IMR-90 (cell line): Measurements from ENCODE around the gene CSH1. TPM values are rescaled to one million over a fixed set of nuclear protein-coding genes. Genes with fewer than 3 reads are reported as not detected.
"Not testable (repeated sequence)": the region's sequence is repeated elsewhere in the genome, so short reads cannot be mapped to it uniquely, and the experiment has no call there.

Experiments used
- ATAC-seq: fragments of 200-7000 bp; cut with Tn5 transposase; 2 replicates; pipeline ENCODE4 v1.9.1; 2020; ENCODE audit warnings: low read depth, mild to moderate bottlenecking, moderate library complexity
- BruUV-seq: library from RNA; stranded (reverse); fragments of 400-500 nt; replicated peaks from 2 replicates; lab custom pipeline; 2021; lab: Mats Ljungman, UMichigan
- CTCF ChIA-PET: fragments of 300-600 bp; formaldehyde crosslinking; extraction: SDS; loops from one replicate; lab custom pipeline; 2021; ENCODE audit warnings: antibody characterized with exemption; lab: Yijun Ruan, JAX
- POLR2A ChIA-PET: fragments of 300-600 bp; sonication (Branson Sonifier 250); formaldehyde crosslinking; loops from one replicate; lab custom pipeline; 2022; ENCODE audit warnings: antibody characterized with exemption; ENCODE audit not compliant: unreplicated experiment; lab: Charles Lee
- DNase-seq: peaks from one replicate; pipeline ENCODE4 v3.0.0; 2013
- H2AFZ ChIP-seq: replicated peaks from 2 replicates; pipeline ENCODE3; 2013; ENCODE audit warnings: low read length, mild to moderate bottlenecking; ENCODE audit not compliant: poor library complexity
- H2AK5ac ChIP-seq: 2 replicates; pipeline ENCODE4 v1.6.1; 2013; ENCODE audit warnings: low read depth, low read length, inconsistent platforms
- H2AK9ac ChIP-seq: replicated peaks from 2 replicates; pipeline ENCODE3; 2013; ENCODE audit warnings: mild to moderate bottlenecking, low read depth, low read length, moderate library complexity; ENCODE audit not compliant: poor library complexity
- H2BK120ac ChIP-seq: 2 replicates; pipeline ENCODE4 v1.6.1; 2013; ENCODE audit warnings: low read depth, low read length, inconsistent platforms
- H2BK15ac ChIP-seq: 3 replicates; pipeline ENCODE4 v1.6.1; 2013; ENCODE audit warnings: low read depth, low read length, inconsistent platforms
- H2BK20ac ChIP-seq: 2 replicates; pipeline ENCODE4 v1.6.1; 2013; ENCODE audit warnings: low read depth, mild to moderate bottlenecking, inconsistent platforms, low read length, moderate library complexity
- H2BK5ac ChIP-seq: 2 replicates; pipeline ENCODE4 v1.6.1; 2013; ENCODE audit warnings: mild to moderate bottlenecking, low read depth, low read length, inconsistent platforms; ENCODE audit not compliant: poor library complexity, severe bottlenecking
- H3K14ac ChIP-seq: replicated peaks from 2 replicates; pipeline ENCODE4 v1.6.1; 2013; ENCODE audit warnings: low read depth, low read length, inconsistent platforms
- H3K18ac ChIP-seq: 2 replicates; pipeline ENCODE4 v1.6.1; 2013; ENCODE audit warnings: low read depth, low read length, control low read depth
- H3K23ac ChIP-seq: 2 replicates; pipeline ENCODE4 v1.6.1; 2013; ENCODE audit warnings: low read depth, low read length, inconsistent platforms
- H3K27ac ChIP-seq: 2 replicates; pipeline ENCODE4 v1.5.1; 2013; ENCODE audit warnings: mild to moderate bottlenecking, control low read depth, low read length; ENCODE audit not compliant: insufficient read depth
- H3K27me3 ChIP-seq: 2 replicates; pipeline ENCODE4 v1.6.1; 2013; ENCODE audit warnings: low read length; ENCODE audit not compliant: control insufficient read depth, insufficient read depth
- H3K36me3 ChIP-seq: 2 replicates; pipeline ENCODE4 v1.6.1; 2013; ENCODE audit warnings: low read length, mixed read lengths; ENCODE audit not compliant: control insufficient read depth, insufficient read depth
- H3K4ac ChIP-seq: 2 replicates; pipeline ENCODE4 v1.6.1; 2013; ENCODE audit warnings: low read depth, low read length, inconsistent platforms
- H3K4me1 ChIP-seq: 2 replicates; pipeline ENCODE4 v1.6.1; 2013; ENCODE audit warnings: low read length, mixed read lengths; ENCODE audit not compliant: control insufficient read depth, insufficient read depth
- H3K4me2 ChIP-seq: 2 replicates; pipeline ENCODE4 v1.6.1; 2013; ENCODE audit warnings: low read depth, mild to moderate bottlenecking, control low read depth, low read length, moderate library complexity
- H3K4me3 ChIP-seq: 2 replicates; pipeline ENCODE4 v1.5.1; 2013; ENCODE audit warnings: low read depth, mild to moderate bottlenecking, control low read depth, low read length, moderate library complexity; ENCODE audit not compliant: insufficient read depth
- H3K56ac ChIP-seq: 2 replicates; pipeline ENCODE4 v1.6.1; 2013; ENCODE audit warnings: low read length, inconsistent platforms; ENCODE audit not compliant: insufficient read depth; ENCODE audit errors: extremely low read depth
- H3K79me1 ChIP-seq, 2 experiments: 2 replicates each; pipeline ENCODE4 v1.6.1; 2013; ENCODE audit warnings: low read length in 2 of 2, inconsistent platforms in 1 of 2, low read depth in 1 of 2
- H3K9ac ChIP-seq: 2 replicates; pipeline ENCODE4 v1.6.1; 2013; ENCODE audit warnings: low read depth, low read length, control low read depth
- H3K9me1 ChIP-seq: 2 replicates; pipeline ENCODE4 v1.6.1; 2013; ENCODE audit warnings: low read length, inconsistent platforms; ENCODE audit not compliant: insufficient read depth
- H3K9me3 ChIP-seq: 2 replicates; pipeline ENCODE4 v1.6.1; 2013; ENCODE audit warnings: low read length; ENCODE audit not compliant: control insufficient read depth, insufficient read depth
- H4K20me1 ChIP-seq: 2 replicates; pipeline ENCODE4 v1.6.1; 2013; ENCODE audit warnings: low read length, inconsistent platforms; ENCODE audit not compliant: insufficient read depth
- H4K5ac ChIP-seq: 2 replicates; pipeline ENCODE4 v1.6.1; 2013; ENCODE audit warnings: mild to moderate bottlenecking, low read depth, low read length, control low read depth
- H4K8ac ChIP-seq, 2 experiments: 2 replicates each; pipeline ENCODE4 v1.6.1; 2013; ENCODE audit warnings: low read depth in 2 of 2, low read length in 2 of 2, control low read depth in 1 of 2, inconsistent platforms in 1 of 2
- H4K91ac ChIP-seq: 2 replicates; pipeline ENCODE4 v1.6.1; 2013; ENCODE audit warnings: low read depth, low read length, inconsistent platforms; ENCODE audit not compliant: insufficient read depth
- BHLHE40 ChIP-seq: fragments of 150-350 bp; IDR thresholded peaks from 2 replicates; pipeline ENCODE4 v1.6.1; 2016; ENCODE audit warnings: mild to moderate bottlenecking, low read depth, low read length
- MAFK ChIP-seq: IDR thresholded peaks from 2 replicates; pipeline ENCODE4 v1.6.1; 2012; ENCODE audit warnings: low read depth, low read length, improper control_type of control experiment
- MXI1 ChIP-seq: IDR thresholded peaks from 2 replicates; pipeline ENCODE4 v1.6.1; 2012; ENCODE audit warnings: low read depth, mild to moderate bottlenecking, low read length, moderate library complexity, borderline replicate concordance
- SMC3 ChIP-seq: fragments of 150-350 bp; IDR thresholded peaks from 2 replicates; pipeline ENCODE4 v1.6.1; 2016; ENCODE audit warnings: low read depth, mild to moderate bottlenecking, antibody characterized with exemption, low read length, moderate library complexity
- WGBS, 2 experiments: methylation state at CpG; one replicate each; pipeline versions ENCODE4 v1.1.5 to v1.1.7; 2013; ENCODE audit warnings: missing lambda C conversion rate in 2 of 2; ENCODE audit not compliant: insufficient read length in 1 of 2; ENCODE audit errors: extremely low coverage in 2 of 2; 5-methylcytosine and 5-hydroxymethylcytosine counted together
- dilution Hi-C: fragments of 300-500 bp; cut with HindIII; formaldehyde crosslinking; loops from one replicate; pipeline ENCODE4 v1.14.3; 2018; ENCODE audit warnings: low sequenced_read_pairs; ENCODE audit not compliant: unreplicated experiment
- in situ Hi-C: fragments of 300-500 bp; cut with MboI; formaldehyde crosslinking; loops from 3 replicates; pipeline ENCODE4 v1.14.3; 2019; ENCODE audit warnings: low sequenced_read_pairs, inconsistent platforms, mixed read lengths
- intact Hi-C: fragments of 100-400 bp; cut with micrococcal nuclease; formaldehyde crosslinking; loops from 2 replicates; pipeline ENCODE4 v1.10.0; 2022
- polyA plus RNA-seq, 3 experiments: library from polyadenylated mRNA; depleted of rRNA; stranded (reverse); fragments of >200 nt; gene quantifications; 2 replicates each; pipeline ENCODE4 v1.2.3, GENCODE V29; 2012; ENCODE audit warnings: low replicate concordance in 1 of 3
- total RNA-seq: library from RNA; depleted of rRNA; stranded (reverse); fragments of >200 nt; gene quantifications from 2 replicates; pipeline ENCODE4 v1.2.3, GENCODE V29; 2012
- TF ChIP-seq, protein P1 (sequence below): fragments of 150-350 bp; IDR thresholded peaks from 2 replicates; pipeline ENCODE4 v1.6.1; 2016; ENCODE audit warnings: low read depth, mild to moderate bottlenecking, low read length, moderate library complexity, borderline replicate concordance
- TF ChIP-seq, protein P2 (sequence below): conservative IDR thresholded peaks from 2 replicates; pipeline ENCODE4 v1.5.1; 2012; ENCODE audit warnings: mild to moderate bottlenecking, low read depth, low read length, improper control_type of control experiment

Gene CSH1
- total and polyA plus RNA-seq, 2 of the 4 experiments (the other 2 are of a cell fraction), result not detected

DNA sequence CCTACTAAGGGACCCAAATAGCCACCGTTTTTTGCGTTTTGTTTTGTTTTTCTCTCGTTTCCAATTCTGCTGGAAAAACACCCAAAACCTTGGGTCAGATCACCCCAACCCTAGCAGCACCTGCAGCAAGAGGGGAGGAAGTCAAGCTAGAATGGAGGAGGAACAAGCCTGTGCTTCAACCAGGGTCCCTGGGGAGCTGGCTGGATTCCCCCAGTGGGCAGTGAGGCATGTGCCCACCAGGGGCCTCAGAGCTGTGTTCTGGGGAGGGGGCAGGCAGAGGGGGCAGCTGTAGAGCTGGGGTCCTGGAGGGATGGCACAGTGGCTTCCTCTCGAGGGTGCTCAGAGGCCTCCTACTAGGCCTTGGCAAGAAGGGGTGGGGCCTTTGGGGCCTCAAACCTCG, 29.2 kb upstream of the CSH1 start:
- Histone ChIP-seq H2AK9ac (no peak overlapping the region), H3K56ac (no peak overlapping the region), H3K9me3 (no peaks in the 10 kb centered on the region), H3K27me3 (peaks cover 15% of the 10 kb centered on the region), H3K23ac (no peak overlapping the region), H3K18ac (no peak overlapping the region), H3K9ac (no peak overlapping the region), H3K4me1 (no peaks in the 10 kb centered on the region), H3K9me1 (no peaks in the 10 kb centered on the region), H4K8ac (no peak overlapping the region), H3K4me3 (no peak overlapping the region), H3K27ac (no peak overlapping the region), H2AK5ac (no peak overlapping the region), H3K14ac (no peak overlapping the region), H2AFZ (no peak overlapping the region), H2BK5ac (no peak overlapping the region), H4K5ac (no peak overlapping the region), H2BK120ac (no peak overlapping the region), H3K79me1 (no peaks in the 10 kb centered on the region), H3K36me3 (no peaks in the 10 kb centered on the region), H4K20me1 (no peaks in the 10 kb centered on the region), H3K4me2 (no peak overlapping the region), H2BK15ac (no peak overlapping the region), H2BK20ac (no peak overlapping the region), H4K91ac (no peak overlapping the region), H3K4ac (no peak overlapping the region)
- DNase-seq (no peak), ATAC-seq (no peak)
- no peak for TF ChIP-seq BHLHE40
- TF ChIP-seq MAFK, result no peak
- TF ChIP-seq SMC3, result no peak
- no peak for TF ChIP-seq MXI1
- TF ChIP-seq, protein P1, sequence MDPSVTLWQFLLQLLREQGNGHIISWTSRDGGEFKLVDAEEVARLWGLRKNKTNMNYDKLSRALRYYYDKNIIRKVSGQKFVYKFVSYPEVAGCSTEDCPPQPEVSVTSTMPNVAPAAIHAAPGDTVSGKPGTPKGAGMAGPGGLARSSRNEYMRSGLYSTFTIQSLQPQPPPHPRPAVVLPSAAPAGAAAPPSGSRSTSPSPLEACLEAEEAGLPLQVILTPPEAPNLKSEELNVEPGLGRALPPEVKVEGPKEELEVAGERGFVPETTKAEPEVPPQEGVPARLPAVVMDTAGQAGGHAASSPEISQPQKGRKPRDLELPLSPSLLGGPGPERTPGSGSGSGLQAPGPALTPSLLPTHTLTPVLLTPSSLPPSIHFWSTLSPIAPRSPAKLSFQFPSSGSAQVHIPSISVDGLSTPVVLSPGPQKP, result no peak
- TF ChIP-seq, protein P2, sequence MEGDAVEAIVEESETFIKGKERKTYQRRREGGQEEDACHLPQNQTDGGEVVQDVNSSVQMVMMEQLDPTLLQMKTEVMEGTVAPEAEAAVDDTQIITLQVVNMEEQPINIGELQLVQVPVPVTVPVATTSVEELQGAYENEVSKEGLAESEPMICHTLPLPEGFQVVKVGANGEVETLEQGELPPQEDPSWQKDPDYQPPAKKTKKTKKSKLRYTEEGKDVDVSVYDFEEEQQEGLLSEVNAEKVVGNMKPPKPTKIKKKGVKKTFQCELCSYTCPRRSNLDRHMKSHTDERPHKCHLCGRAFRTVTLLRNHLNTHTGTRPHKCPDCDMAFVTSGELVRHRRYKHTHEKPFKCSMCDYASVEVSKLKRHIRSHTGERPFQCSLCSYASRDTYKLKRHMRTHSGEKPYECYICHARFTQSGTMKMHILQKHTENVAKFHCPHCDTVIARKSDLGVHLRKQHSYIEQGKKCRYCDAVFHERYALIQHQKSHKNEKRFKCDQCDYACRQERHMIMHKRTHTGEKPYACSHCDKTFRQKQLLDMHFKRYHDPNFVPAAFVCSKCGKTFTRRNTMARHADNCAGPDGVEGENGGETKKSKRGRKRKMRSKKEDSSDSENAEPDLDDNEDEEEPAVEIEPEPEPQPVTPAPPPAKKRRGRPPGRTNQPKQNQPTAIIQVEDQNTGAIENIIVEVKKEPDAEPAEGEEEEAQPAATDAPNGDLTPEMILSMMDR, result no peak
- CTCF ChIA-PET, result no interaction called here
- in situ Hi-C loops, result no loop called here
- POLR2A ChIA-PET, result no interaction called here
- intact Hi-C loops, result no loop called here
- no TSS peak for BruUV-seq
- WGBS, 2 experiments, result no CpG with 5 or more reads among the region's 5 CpGs
- dilution Hi-C loops, result no loop called here

DNA sequence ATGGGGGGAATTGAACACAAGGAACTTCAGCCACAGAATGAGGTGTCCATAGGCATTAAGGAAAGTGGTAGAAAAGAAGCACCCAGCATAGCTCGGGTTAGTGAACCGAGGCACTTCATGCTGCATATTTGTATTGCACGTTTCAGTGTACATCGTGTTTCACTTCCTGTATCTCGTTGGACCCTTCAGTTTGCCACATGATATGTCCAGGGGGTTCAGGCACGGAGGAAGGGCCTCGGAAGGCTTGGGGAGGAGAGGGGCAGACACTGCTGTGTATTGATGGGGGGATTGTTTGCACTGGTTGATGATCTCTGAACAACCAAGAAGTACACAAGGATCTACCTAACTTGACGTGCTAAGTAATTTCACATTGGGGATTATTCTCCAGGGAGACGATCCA, 26.0 kb upstream of the CSH1 start:
- H4K20me1 ChIP-seq, H2AFZ ChIP-seq, H3K56ac ChIP-seq, H3K18ac ChIP-seq, H4K5ac ChIP-seq, H3K9me3 ChIP-seq, H3K14ac ChIP-seq, intact Hi-C loops, in situ Hi-C loops, H3K79me1 ChIP-seq, ATAC-seq, BruUV-seq, H2BK15ac ChIP-seq, H3K4me2 ChIP-seq, dilution Hi-C loops, H3K4ac ChIP-seq, H2AK5ac ChIP-seq, H3K9ac ChIP-seq, H3K27ac ChIP-seq, H2AK9ac ChIP-seq, H3K4me3 ChIP-seq, H3K23ac ChIP-seq, H2BK20ac ChIP-seq, H4K8ac ChIP-seq, H4K91ac ChIP-seq, H3K4me1 ChIP-seq, DNase-seq, H3K9me1 ChIP-seq, POLR2A ChIA-PET, H2BK120ac ChIP-seq, H2BK5ac ChIP-seq, H3K36me3 ChIP-seq: not testable (repeated sequence)
- 61% methylated on average over 4 of the region's 9 CpGs; no CpG with 5 or more reads in 1 of the 2 experiments for WGBS, 2 experiments
- peaks cover 20% of the 10 kb centered on the region for H3K27me3 ChIP-seq
- CTCF ChIA-PET, result interaction anchor here (0.7 kb wide), 1 partner anchor 24 kb away, joined by 3 read pairs; no protein-coding TSS in a partner anchor
